Mesothelial cell of epicardium (in vitro differentiated cells): ENCODE results near the gene MAGI2. TPM values are rescaled to one million over a fixed set of nuclear protein-coding genes. Genes with fewer than 3 reads are reported as not detected.

Experiments
- DNase-seq, 2 experiments: peaks; one replicate each; pipeline ENCODE4 v3.0.0; 2021; ENCODE audit warnings: low spot score in 2 of 2; ENCODE audit not compliant: unreplicated experiment in 2 of 2
- H3K27ac Mint-ChIP-seq: 2 replicates; pipeline ENCODE4 v1.8.0; 2021; ENCODE audit warnings: mixed read lengths
- H3K27me3 Mint-ChIP-seq: 2 replicates; pipeline ENCODE4 v1.8.0; 2021; ENCODE audit warnings: low read depth, mixed read lengths
- H3K36me3 Mint-ChIP-seq: 2 replicates; pipeline ENCODE4 v1.8.0; 2021; ENCODE audit warnings: mixed read lengths
- H3K4me1 Mint-ChIP-seq: 2 replicates; pipeline ENCODE4 v1.8.0; 2021; ENCODE audit warnings: mixed read lengths
- H3K4me3 Mint-ChIP-seq: 2 replicates; pipeline ENCODE4 v1.8.0; 2021; ENCODE audit warnings: mild to moderate bottlenecking, moderate library complexity, mixed read lengths
- H3K9me3 Mint-ChIP-seq: 2 replicates; pipeline ENCODE4 v1.8.0; 2021; ENCODE audit warnings: mixed read lengths
- CTCF ChIP-seq: fragments of 200-600 bp; sonication (generic); IDR thresholded peaks from one replicate; pipeline ENCODE4 v1.5.0; 2021; ENCODE audit warnings: antibody characterized with exemption; ENCODE audit not compliant: unreplicated experiment
- total RNA-seq: library from RNA; stranded (reverse); gene quantifications from 3 replicates; pipeline ENCODE4 v1.2.1, GENCODE V29; 2021

MAGI2 gene
- total RNA-seq, 1 donor from 2014 or later: 38.4 TPM

- H3K27me3 Mint-ChIP-seq: peaks cover 1% of the 10 kb centered on the region
- H3K9me3 Mint-ChIP-seq: no peaks in the 10 kb centered on the region
- peaks cover 16% of the 10 kb centered on the region for H3K4me1 Mint-ChIP-seq
- H3K27ac Mint-ChIP-seq: no peak overlapping the region
- no peak for DNase-seq
- H3K4me3 Mint-ChIP-seq: no peak overlapping the region
- TF ChIP-seq CTCF: no peak
- no peaks in the 10 kb centered on the region for H3K36me3 Mint-ChIP-seq
Observed at GRCh38 chr7:78191475-78192079, 1261.9 kb downstream of the MAGI2 start.

- no peaks in the 10 kb centered on the region for H3K9me3 Mint-ChIP-seq
- H3K4me3 Mint-ChIP-seq: no peak overlapping the region
- peaks cover 16% of the 10 kb centered on the region for H3K4me1 Mint-ChIP-seq
- no peak overlapping the region for H3K27ac Mint-ChIP-seq
- no peak for TF ChIP-seq CTCF
- H3K27me3 Mint-ChIP-seq: peaks cover 1% of the 10 kb centered on the region
- no peak for DNase-seq
- H3K36me3 Mint-ChIP-seq: no peaks in the 10 kb centered on the region
Observed at GRCh38 chr7:78189762-78190161, 1263.7 kb downstream of the MAGI2 start.

- H3K27me3 Mint-ChIP-seq: no peaks in the 10 kb centered on the region
- H3K4me1 Mint-ChIP-seq: peaks cover 10% of the 10 kb centered on the region
- H3K9me3 Mint-ChIP-seq: no peaks in the 10 kb centered on the region
- no peak for DNase-seq
- no peak overlapping the region for H3K4me3 Mint-ChIP-seq
- no peaks in the 10 kb centered on the region for H3K36me3 Mint-ChIP-seq
- no peak for TF ChIP-seq CTCF
- H3K27ac Mint-ChIP-seq: no peak overlapping the region
Observed at GRCh38 chr7:78185149-78185745, 1268.2 kb downstream of the MAGI2 start.

- Mint-ChIP-seq H3K36me3 (no peaks in the 10 kb centered on the region), H3K4me3 (no peak overlapping the region), H3K27ac (no peak overlapping the region), H3K4me1 (peaks cover 16% of the 10 kb centered on the region), H3K9me3 (no peaks in the 10 kb centered on the region), H3K27me3 (no peaks in the 10 kb centered on the region)
- no peak for DNase-seq
- no peak for TF ChIP-seq CTCF
Observed at GRCh38 chr7:78184299-78184698, 1269.2 kb downstream of the MAGI2 start.

GRCh38 chr7:78179827-78180477 is 1273.5 kb downstream of the MAGI2 start:
- TF ChIP-seq CTCF: no peak
- Mint-ChIP-seq H3K4me3 (no peak overlapping the region), H3K27me3 (no peaks in the 10 kb centered on the region), H3K27ac (no peak overlapping the region), H3K36me3 (no peaks in the 10 kb centered on the region), H3K9me3 (no peaks in the 10 kb centered on the region), H3K4me1 (peaks cover 30% of the 10 kb centered on the region)
- no peak for DNase-seq
